ENCODE measurements around the gene TMEM120B.

DNA sequence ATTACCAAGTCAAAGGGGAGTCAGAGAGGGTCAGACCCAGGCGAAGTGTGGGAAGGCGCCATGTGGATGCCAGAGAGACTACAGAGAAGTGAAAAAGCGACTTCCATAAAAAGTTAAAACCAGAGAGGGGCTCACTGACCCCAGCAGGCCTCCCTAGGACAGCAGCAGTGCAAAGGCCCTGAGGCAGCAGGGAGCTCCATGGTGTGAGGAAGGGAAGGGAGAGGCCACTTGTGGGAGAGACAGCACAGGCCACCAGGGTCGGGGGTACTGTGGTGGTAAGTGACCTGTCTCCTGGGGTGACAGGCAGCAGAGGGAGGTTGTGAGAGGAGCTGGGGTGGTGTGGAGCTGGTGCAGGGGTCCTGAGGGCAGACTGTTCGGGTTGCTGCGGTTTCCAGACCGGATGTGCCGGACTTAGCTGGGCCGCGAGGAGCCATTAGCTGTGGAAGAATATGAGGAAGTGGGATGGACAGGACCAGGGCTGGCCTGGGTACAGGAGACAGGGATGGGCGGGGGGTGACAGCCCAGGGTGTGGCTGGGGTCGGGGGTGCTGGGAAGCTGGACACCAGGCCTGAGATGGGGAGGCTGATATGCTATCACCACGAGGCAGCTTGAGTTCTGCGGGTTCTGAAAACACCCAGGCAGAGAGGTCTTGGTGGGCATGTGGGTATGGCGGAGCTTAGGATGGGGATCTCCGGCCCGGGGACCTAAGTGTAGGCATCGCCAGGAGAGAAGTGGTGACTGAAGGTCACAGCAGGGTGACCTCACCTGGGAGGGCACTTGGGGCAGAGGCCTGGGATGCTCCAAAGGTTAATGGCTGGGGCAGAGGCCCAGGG is 114.0 kb downstream of the TMEM120B start:
- TF ChIP-seq, protein P1, sequence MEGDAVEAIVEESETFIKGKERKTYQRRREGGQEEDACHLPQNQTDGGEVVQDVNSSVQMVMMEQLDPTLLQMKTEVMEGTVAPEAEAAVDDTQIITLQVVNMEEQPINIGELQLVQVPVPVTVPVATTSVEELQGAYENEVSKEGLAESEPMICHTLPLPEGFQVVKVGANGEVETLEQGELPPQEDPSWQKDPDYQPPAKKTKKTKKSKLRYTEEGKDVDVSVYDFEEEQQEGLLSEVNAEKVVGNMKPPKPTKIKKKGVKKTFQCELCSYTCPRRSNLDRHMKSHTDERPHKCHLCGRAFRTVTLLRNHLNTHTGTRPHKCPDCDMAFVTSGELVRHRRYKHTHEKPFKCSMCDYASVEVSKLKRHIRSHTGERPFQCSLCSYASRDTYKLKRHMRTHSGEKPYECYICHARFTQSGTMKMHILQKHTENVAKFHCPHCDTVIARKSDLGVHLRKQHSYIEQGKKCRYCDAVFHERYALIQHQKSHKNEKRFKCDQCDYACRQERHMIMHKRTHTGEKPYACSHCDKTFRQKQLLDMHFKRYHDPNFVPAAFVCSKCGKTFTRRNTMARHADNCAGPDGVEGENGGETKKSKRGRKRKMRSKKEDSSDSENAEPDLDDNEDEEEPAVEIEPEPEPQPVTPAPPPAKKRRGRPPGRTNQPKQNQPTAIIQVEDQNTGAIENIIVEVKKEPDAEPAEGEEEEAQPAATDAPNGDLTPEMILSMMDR (IDR thresholded peaks at IDR 0.05; ENCODE audit: poor library complexity) = no peak
- no peak for TF ChIP-seq EZH2phosphoT487 (IDR thresholded peaks at IDR 0.05; ENCODE audit: low read depth, severe bottlenecking, unreplicated experiment)
- no peak for TF ChIP-seq EZH2 (IDR thresholded peaks at IDR 0.05; ENCODE audit: borderline replicate concordance)
